A549 (cell line): ENCODE measurements around the gene NUP58.

Source experiments
- CEBPB ChIP-seq, 2 experiments: fragments of >200 bp in 1 of 2; sonication (Bioruptor Twin) in 1 of 2; formaldehyde crosslinking in 1 of 2; IDR thresholded peaks; 2 replicates each; pipeline ENCODE4 v1.6.1; 2012 to 2016
- CHD2 ChIP-seq: fragments of 150-350 bp; IDR thresholded peaks from 2 replicates; pipeline ENCODE4 v1.6.1; 2014; ENCODE audit warnings: low read length; ENCODE audit not compliant: partially characterized antibody
- EP300 ChIP-seq, 2 experiments: fragments of >200 bp; sonication (Bioruptor Twin); formaldehyde crosslinking; IDR thresholded peaks; 2 replicates in 1 of 2; 3 replicates in 1 of 2; pipeline ENCODE4 v1.6.1; 2016 to 2017
- MAFK ChIP-seq: fragments of 450-650 bp; IDR thresholded peaks from 2 replicates; pipeline ENCODE4 v1.6.1; 2014; ENCODE audit not compliant: partially characterized antibody
- MAZ ChIP-seq: fragments of 150-350 bp; IDR thresholded peaks from 2 replicates; pipeline ENCODE4 v1.6.1; 2014; ENCODE audit warnings: antibody characterized with exemption, low read depth, low read length, borderline replicate concordance
- MYC ChIP-seq: IDR thresholded peaks from 2 replicates; pipeline ENCODE4 v1.6.1; 2012; ENCODE audit warnings: mild to moderate bottlenecking, inconsistent platforms, low read length, improper control_type of control experiment, borderline replicate concordance
- POLR2A ChIP-seq: IDR thresholded peaks from 2 replicates; pipeline ENCODE4 v1.6.1; 2012; ENCODE audit warnings: mild to moderate bottlenecking, low read length
- RAD21 ChIP-seq, 2 experiments: fragments of >200 bp in 1 of 2; sonication (Bioruptor Twin) in 1 of 2; formaldehyde crosslinking in 1 of 2; IDR thresholded peaks in 1 of 2; conservative IDR thresholded peaks in 1 of 2; 2 replicates in 1 of 2; 3 replicates in 1 of 2; pipeline ENCODE4 v1.6.1; 2012 to 2018; ENCODE audit warnings: inconsistent platforms in 1 of 2
- ZFP36 ChIP-seq: fragments of 450-650 bp; IDR thresholded peaks from 2 replicates; pipeline ENCODE4 v1.6.1; 2014; ENCODE audit warnings: borderline replicate concordance; ENCODE audit not compliant: partially characterized antibody
- TF ChIP-seq, protein P1 (sequence below): fragments of >200 bp; sonication (Bioruptor Twin); formaldehyde crosslinking; IDR thresholded peaks from 3 replicates; pipeline ENCODE4 v1.5.1; 2016
- TF ChIP-seq, protein P2 (sequence below): fragments of 450-650 bp; IDR thresholded peaks from 2 replicates; pipeline ENCODE4 v1.6.1; 2014; ENCODE audit warnings: antibody characterized with exemption
- TF ChIP-seq, protein P3 (sequence below): fragments of 200-600 bp; sonication (generic); IDR thresholded peaks from 2 replicates; pipeline ENCODE4 v1.6.1; 2016; ENCODE audit warnings: antibody characterized with exemption, mild to moderate bottlenecking, moderate library complexity

DNA sequence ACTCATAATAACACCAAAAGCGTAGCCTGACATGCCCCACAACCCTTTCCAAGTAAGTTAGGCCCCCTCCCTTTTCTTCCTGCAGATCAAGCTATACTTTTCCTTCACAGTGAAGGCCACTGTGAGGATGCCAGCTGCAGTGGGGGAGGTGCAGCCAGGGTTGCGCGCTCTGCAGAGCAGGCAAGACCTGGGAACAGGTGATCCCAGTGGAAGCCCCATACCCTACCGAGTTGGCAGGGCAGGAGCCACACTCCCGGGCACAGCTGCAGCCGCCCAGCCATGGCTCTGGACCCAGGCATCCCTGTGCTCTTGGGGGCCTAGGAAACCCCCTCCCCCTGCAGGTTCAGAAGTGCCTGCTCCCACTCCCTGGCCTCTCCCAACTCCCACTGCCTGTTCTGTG lies 32.9 kb upstream of the NUP58 start:
- no peak for TF ChIP-seq CHD2
- TF ChIP-seq POLR2A = no peak
- TF ChIP-seq MYC = no peak
- TF ChIP-seq, protein P1, sequence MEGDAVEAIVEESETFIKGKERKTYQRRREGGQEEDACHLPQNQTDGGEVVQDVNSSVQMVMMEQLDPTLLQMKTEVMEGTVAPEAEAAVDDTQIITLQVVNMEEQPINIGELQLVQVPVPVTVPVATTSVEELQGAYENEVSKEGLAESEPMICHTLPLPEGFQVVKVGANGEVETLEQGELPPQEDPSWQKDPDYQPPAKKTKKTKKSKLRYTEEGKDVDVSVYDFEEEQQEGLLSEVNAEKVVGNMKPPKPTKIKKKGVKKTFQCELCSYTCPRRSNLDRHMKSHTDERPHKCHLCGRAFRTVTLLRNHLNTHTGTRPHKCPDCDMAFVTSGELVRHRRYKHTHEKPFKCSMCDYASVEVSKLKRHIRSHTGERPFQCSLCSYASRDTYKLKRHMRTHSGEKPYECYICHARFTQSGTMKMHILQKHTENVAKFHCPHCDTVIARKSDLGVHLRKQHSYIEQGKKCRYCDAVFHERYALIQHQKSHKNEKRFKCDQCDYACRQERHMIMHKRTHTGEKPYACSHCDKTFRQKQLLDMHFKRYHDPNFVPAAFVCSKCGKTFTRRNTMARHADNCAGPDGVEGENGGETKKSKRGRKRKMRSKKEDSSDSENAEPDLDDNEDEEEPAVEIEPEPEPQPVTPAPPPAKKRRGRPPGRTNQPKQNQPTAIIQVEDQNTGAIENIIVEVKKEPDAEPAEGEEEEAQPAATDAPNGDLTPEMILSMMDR = no peak
- TF ChIP-seq CEBPB (IDR thresholded peaks at IDR 0.05) = no peak
- TF ChIP-seq, protein P2, sequence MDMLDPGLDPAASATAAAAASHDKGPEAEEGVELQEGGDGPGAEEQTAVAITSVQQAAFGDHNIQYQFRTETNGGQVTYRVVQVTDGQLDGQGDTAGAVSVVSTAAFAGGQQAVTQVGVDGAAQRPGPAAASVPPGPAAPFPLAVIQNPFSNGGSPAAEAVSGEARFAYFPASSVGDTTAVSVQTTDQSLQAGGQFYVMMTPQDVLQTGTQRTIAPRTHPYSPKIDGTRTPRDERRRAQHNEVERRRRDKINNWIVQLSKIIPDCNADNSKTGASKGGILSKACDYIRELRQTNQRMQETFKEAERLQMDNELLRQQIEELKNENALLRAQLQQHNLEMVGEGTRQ = no peak
- no peak for TF ChIP-seq ZFP36
- TF ChIP-seq, protein P3, sequence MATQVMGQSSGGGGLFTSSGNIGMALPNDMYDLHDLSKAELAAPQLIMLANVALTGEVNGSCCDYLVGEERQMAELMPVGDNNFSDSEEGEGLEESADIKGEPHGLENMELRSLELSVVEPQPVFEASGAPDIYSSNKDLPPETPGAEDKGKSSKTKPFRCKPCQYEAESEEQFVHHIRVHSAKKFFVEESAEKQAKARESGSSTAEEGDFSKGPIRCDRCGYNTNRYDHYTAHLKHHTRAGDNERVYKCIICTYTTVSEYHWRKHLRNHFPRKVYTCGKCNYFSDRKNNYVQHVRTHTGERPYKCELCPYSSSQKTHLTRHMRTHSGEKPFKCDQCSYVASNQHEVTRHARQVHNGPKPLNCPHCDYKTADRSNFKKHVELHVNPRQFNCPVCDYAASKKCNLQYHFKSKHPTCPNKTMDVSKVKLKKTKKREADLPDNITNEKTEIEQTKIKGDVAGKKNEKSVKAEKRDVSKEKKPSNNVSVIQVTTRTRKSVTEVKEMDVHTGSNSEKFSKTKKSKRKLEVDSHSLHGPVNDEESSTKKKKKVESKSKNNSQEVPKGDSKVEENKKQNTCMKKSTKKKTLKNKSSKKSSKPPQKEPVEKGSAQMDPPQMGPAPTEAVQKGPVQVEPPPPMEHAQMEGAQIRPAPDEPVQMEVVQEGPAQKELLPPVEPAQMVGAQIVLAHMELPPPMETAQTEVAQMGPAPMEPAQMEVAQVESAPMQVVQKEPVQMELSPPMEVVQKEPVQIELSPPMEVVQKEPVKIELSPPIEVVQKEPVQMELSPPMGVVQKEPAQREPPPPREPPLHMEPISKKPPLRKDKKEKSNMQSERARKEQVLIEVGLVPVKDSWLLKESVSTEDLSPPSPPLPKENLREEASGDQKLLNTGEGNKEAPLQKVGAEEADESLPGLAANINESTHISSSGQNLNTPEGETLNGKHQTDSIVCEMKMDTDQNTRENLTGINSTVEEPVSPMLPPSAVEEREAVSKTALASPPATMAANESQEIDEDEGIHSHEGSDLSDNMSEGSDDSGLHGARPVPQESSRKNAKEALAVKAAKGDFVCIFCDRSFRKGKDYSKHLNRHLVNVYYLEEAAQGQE = no peak
- TF ChIP-seq MAZ = no peak
- no peak for TF ChIP-seq MAFK
- TF ChIP-seq RAD21 (conservative IDR thresholded peaks at IDR 0.05 in 1 of 2, IDR thresholded peaks at IDR 0.05 in 1 of 2) = no peak
- no peak for TF ChIP-seq EP300 (IDR thresholded peaks at IDR 0.05)
